RKO (cell line): ENCODE measurements around the gene TNRC6B.

Experiments used
- DNase-seq: peaks from one replicate; pipeline ENCODE4 v3.0.0-alpha.2; 2016; ENCODE audit warnings: low spot score

Gene TNRC6B

GRCh38 chr22:40326905-40327735 lies 149.4 kb downstream of the TNRC6B start:
- peak; percentile 1 for DNase-seq

- no peak for DNase-seq
Measured at GRCh38 chr22:40328546-40329456, 151.1 kb downstream of the TNRC6B start.

GRCh38 chr22:40329466-40329865 lies 151.7 kb downstream of the TNRC6B start:
- DNase-seq: no peak

- DNase-seq: no peak
Measured at GRCh38 chr22:40330086-40330485, 152.4 kb downstream of the TNRC6B start.

DNA sequence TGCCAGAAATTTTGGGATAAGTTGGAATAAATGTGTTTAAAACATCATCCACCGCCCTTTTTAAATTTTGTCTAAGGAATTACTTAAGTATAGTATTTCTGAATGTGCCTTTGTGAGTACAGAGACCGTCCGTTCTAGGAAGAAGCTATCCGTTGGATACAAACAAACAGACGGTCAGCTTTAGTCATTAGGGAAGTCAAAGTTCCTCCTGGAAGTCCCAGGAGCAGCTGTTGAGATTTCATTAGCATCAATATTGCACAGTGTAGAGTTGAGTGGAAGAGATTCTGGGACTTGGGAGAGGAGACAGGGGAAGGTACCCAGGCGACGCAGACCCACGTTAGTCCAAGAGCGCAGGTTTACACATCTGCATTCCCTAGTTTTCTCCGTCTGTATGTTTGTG lies 152.9 kb downstream of the TNRC6B start:
- no peak for DNase-seq

GRCh38 chr22:40331706-40332105 lies 154.0 kb downstream of the TNRC6B start:
- no peak for DNase-seq

DNA sequence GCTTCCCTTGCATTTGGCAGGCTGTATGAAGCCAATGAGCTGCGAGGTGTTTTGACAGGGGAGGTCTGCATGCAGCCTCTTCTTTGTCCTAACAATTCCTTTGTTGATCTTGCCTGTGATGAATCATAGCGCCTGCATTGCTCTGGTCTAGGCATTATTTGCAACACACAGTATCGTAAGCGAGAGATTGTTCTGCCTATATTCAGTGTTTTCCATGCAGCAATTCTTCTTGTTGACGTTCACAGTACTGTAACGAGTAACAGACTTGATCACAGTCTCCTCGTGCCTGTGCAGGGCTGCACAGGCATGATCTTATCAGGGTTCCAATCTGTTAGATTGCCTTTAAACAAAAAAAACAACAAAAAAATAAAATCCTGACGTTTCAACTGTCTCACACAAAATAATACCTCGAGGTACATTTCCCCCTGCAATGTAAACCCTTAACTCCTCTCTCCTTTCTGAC lies 154.6 kb downstream of the TNRC6B start:
- no peak for DNase-seq

- no peak for DNase-seq
Measured at GRCh38 chr22:40334060-40334459, 156.3 kb downstream of the TNRC6B start.

DNA sequence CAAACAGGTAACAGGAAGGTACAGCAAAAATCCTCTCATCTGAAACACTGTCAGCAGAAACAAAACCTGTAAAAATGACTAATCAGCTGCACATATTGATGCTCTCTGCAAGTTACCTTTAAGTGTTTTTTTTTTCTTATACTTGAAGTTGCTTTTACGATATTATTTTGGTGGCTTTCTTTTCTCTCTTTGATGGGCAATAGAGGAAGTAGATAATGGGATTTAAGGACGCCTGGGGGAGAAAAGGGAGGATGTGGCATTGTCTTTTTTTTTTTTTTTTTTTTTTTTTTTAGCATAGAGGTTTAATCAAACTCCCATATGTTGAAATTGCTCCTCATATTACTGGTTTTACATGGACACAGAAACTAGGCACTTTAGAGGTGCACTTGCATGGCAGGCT lies 157.2 kb downstream of the TNRC6B start:
- no peak for DNase-seq

DNA sequence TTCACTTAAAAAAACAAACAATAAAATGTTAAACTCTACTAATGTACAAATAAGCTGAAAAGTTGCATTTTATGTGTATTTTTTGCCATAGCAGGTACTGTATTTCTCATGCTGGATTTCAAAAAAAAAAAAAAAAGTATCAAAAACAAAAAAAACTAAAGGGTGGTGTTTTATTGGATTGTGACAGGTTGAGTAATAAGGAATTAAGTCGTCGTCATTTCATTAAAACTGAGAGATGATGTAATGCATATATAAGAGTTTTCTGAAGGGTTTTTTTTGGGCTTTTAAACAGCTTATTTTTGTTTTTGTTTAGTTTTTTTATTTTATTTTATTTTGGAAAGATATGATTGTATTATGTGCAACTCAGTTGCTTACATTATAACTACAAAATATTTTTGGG lies 157.6 kb downstream of the TNRC6B start:
- DNase-seq: no peak

GRCh38 chr22:40340044-40340443 lies 162.3 kb downstream of the TNRC6B start:
- no peak for DNase-seq

GRCh38 chr22:40341604-40342003 lies 163.9 kb downstream of the TNRC6B start:
- DNase-seq: no peak

DNA sequence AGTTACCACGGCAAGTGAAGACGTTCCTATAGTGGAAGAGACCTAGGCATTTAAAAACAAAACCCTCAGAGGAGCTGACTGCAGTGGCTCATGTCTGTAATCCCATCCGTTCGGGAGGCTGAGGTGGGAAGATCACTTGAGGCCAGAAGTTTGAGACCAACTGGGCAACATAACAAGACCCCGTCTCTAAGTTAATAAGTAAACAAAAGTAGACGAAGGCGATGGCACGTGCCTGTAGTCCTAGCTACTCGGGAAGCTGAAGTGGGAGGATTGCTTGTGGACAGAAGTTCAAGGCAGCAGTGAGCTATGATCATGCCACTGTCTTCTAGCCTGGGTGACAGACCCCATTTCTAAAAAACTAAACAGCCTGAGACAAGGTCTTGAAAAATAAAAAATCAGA lies 164.8 kb downstream of the TNRC6B start:
- DNase-seq: no peak

GRCh38 chr22:40345271-40345670 lies 167.5 kb downstream of the TNRC6B start:
- peak; percentile 86 for DNase-seq

DNA sequence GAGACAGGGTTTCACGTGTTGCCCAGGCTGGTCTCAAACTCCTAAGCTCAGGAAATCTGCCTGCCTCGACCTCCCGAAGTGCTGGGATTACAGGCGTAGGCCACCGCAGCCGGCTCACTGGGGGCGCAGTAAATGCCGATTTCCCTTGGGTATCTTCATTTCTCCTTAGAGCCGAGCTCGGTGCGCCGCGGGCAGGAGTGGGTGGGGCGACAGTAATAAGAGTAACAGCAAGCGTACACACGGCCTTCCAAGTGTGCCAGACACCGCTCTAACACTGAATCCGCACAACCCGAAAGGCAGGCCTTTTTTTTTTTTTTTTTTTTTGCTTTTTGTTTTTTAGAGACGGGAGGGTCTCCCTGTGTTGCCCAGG lies 168.1 kb downstream of the TNRC6B start:
- DNase-seq: peak; percentile 44

- peak; percentile 87 for DNase-seq
Measured at GRCh38 chr22:40346185-40347118, 168.7 kb downstream of the TNRC6B start, which contains the start of gene ADSL. ADSL (plus strand) TSS chr22:40346500; CDS start chr22:40346559, 59 bp downstream.

GRCh38 chr22:40347300-40347699 lies 169.6 kb downstream of the TNRC6B start:
- no peak for DNase-seq

DNA sequence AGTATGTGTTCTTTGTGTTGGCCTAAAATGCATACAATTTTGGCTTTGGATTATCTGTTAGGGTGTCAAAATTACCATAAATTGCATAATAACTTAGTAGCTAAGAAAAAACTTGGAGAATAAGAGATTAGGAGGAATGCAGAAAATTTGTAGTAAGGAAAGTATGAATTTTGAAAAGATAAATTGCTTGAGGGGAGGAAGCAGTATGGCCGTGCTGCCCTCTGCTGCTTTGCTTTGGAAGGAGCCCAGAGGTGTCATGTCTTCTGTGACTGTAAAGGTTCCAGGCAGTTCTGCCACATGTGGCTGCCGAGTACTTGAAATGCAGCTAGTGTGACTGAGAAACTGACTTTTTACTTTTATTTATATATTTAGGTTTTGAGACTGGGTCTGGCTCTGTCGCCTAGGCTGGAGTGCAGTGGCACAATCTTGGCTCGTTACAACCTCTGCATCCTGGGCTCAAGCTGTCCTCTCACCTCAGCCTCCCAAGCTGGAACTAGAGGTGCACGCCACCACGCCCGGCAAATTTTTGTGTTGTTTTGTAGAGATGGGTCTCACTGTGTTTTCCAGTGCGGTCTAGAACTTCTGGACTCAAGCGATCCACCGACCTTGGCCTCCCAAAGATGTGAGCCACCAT lies 170.4 kb downstream of the TNRC6B start:
- peak; percentile 80 for DNase-seq

- DNase-seq: no peak
Measured at GRCh38 chr22:40352763-40353162, 175.0 kb downstream of the TNRC6B start.

- DNase-seq: no peak
Measured at GRCh38 chr22:40361100-40361499, 183.4 kb downstream of the TNRC6B start.

DNA sequence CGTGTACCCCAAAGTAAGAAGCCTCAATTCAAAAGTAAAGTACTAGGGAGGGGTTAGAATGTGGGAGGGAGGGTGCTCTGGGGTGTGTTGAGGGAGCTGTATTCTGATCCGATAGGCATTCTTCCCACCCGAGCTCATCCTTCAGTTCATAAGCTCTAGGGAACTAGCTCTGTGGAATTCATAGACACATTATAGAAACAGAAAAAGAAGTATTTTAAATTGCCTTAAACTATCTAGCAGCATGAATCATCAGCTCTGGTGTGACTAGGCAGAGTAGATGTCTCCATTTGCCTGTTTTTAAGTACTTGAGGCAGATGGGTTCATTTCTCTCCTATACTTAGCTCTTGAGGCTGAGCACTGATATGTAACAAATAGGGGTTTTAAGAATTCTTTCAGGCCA lies 185.3 kb downstream of the TNRC6B start:
- DNase-seq: no peak
